GM20431 (cell line): ENCODE measurements around the gene FAM180B.
"Not testable (repeated sequence)": the region's sequence is repeated elsewhere in the genome, so short reads cannot be mapped to it uniquely, and the experiment has no call there.

Source experiments
- in situ Hi-C: fragments of 300-500 bp; cut with MseI, MboI; formaldehyde crosslinking; loops from one replicate; pipeline ENCODE4 v1.15.0; 2020; ENCODE audit warnings: low sequenced_read_pairs; ENCODE audit not compliant: unreplicated experiment

Gene FAM180B

GRCh38 chr11:47592251-47592650, 5.8 kb downstream of the FAM180B start:
- in situ Hi-C loops = no loop called here

- in situ Hi-C loops = no loop called here
Measured at GRCh38 chr11:47592970-47593369, 6.5 kb downstream of the FAM180B start.

GRCh38 chr11:47593492-47593933, 7.0 kb downstream of the FAM180B start:
- in situ Hi-C loops = no loop called here

GRCh38 chr11:47593934-47594855, 7.7 kb downstream of the FAM180B start, which contains the start of gene C1QTNF4:
TSS of gene C1QTNF4 (minus strand) at chr11:47594411. CDS start at chr11:47590810, 3,601 bp downstream.
- in situ Hi-C loops = no loop called here

- in situ Hi-C loops = no loop called here
Measured at GRCh38 chr11:47595029-47595428, 8.6 kb downstream of the FAM180B start.

GRCh38 chr11:47595967-47596366, 9.5 kb downstream of the FAM180B start:
- in situ Hi-C loops = no loop called here

GRCh38 chr11:47599902-47600301, 13.4 kb downstream of the FAM180B start:
- in situ Hi-C loops = no loop called here

GRCh38 chr11:47603295-47603694, 16.8 kb downstream of the FAM180B start:
- in situ Hi-C loops = no loop called here

GRCh38 chr11:47605921-47606320, 19.4 kb downstream of the FAM180B start:
- in situ Hi-C loops = no loop called here

- in situ Hi-C loops = no loop called here
Measured at GRCh38 chr11:47606731-47607130, 20.3 kb downstream of the FAM180B start.

GRCh38 chr11:47607380-47607779, 20.9 kb downstream of the FAM180B start:
- in situ Hi-C loops = no loop called here

- in situ Hi-C loops = no loop called here
Measured at GRCh38 chr11:47609675-47610074, 23.2 kb downstream of the FAM180B start.

GRCh38 chr11:47611348-47611794, 24.9 kb downstream of the FAM180B start:
- in situ Hi-C loops = no loop called here

GRCh38 chr11:47615249-47615648, 28.8 kb downstream of the FAM180B start:
- in situ Hi-C loops = no loop called here

- in situ Hi-C loops = no loop called here
Measured at GRCh38 chr11:47616726-47617416, 30.4 kb downstream of the FAM180B start.

- in situ Hi-C loops = no loop called here
Measured at GRCh38 chr11:47617417-47617809, 30.9 kb downstream of the FAM180B start.

GRCh38 chr11:47620836-47621378, 34.4 kb downstream of the FAM180B start:
- in situ Hi-C loops = no loop called here

GRCh38 chr11:47626234-47626633, 39.8 kb downstream of the FAM180B start:
- in situ Hi-C loops = no loop called here

GRCh38 chr11:47628026-47628425, 41.5 kb downstream of the FAM180B start:
- in situ Hi-C loops = no loop called here

- in situ Hi-C loops = no loop called here
Measured at GRCh38 chr11:47631473-47631872, 45.0 kb downstream of the FAM180B start.

GRCh38 chr11:47636331-47636730, 49.9 kb downstream of the FAM180B start:
- in situ Hi-C loops = not testable (repeated sequence)
